NCI-H2029 (cell line): ENCODE results near the gene CYP4F3.
"Not testable (repeated sequence)": the region's sequence is repeated elsewhere in the genome, so short reads cannot be mapped to it uniquely, and the experiment has no call there.

Experiments
- DNase-seq: peaks from one replicate; lab custom pipeline; 2025; lab: John Stamatoyannopoulos, UW

The CYP4F3 gene

DNA sequence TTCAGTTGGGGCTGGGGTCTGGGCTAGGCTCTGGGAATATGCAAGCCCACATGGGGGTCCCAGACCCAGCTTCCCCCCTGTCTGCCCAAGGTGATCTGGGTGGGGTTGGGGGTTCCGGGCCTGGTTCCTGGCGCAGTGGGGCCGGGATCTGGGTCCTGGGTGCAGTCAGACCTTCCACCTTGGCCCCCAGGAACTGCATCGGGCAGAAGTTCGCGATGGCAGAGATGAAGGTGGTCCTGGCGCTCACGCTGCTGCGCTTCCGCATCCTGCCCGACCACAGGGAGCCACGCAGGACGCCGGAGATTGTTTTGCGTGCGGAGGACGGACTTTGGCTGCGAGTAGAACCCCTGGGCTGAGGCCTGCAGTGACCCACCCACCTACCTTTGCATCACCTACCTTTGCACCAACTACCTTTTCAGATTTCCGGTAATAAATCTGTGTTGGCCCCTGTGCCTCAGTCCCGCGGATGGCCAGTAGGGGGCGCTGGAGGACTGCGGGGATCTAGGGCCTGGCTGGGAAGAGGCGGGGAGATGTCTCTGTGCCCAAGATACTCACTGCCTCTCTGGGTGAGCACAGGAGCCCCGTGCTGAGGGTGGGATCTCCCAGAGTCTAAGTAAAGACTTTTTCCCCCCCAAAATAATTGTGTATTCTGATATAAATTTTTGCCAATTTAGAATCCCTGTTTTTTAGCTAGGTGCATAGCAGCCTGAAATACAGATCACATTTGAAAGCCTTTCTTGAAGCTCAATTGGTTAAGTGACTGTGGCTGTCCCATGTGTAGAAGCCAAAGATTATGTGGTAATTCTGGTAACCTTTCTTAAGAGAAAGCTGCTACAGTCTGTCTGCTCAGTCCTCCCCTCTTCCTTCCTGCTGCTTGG, 11.5 kb upstream of the CYP4F3 start:
- peak; percentile 72 for DNase-seq

DNA sequence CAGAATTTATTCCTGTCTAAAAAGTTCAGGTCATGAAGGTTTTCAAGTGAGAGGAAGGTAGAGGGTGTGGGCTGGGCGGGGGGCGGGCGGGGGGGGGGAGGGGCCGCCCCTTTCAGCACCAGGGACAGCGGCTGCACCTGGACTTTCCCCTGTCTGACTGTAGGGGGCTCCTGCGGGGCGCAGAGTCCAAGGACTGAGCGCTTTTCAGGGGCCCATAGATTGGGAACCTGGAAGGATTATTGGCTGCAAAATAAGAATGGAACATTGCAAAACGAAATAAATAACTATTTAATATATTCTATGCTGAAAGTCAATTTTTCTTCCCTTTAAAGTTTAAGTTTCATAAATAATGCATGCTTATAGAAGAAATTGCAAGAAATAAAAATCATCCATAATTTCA, 8.9 kb upstream of the CYP4F3 start:
- DNase-seq, result no peak

DNA sequence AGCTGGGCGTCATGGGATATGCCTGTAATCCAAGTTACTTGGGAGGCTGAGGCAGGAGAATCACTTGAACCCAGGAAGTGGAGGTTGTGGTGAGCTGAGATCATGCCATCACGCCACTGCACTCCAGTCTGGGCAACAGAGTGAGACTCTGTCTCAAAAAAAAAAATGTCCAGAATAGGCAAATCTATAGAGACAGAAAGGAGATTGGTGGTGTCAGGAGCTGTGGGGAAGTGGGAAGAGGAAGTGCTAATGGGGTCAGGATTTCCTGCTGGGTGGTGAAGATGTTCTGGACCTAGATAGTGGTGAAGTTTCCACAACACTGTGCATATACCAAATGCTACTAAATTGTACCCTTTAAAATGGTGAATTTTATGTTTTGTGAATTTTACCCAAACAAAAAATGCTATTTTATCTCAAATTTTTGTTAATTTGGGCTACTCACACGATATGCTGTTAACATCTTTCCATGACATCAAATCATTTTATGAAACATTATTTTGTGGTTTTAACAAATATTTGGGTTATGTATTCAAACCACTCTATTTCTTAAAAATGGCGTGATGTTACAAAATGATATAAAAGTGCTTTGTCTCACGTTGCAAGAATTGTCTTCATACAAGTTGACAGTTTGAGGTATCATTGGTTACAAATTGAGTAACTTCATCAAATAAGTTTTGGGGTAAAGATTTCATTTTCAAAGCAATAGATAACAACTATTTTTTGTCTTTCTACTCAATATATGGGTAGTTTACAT, 7.4 kb upstream of the CYP4F3 start:
- DNase-seq, result no peak

DNA sequence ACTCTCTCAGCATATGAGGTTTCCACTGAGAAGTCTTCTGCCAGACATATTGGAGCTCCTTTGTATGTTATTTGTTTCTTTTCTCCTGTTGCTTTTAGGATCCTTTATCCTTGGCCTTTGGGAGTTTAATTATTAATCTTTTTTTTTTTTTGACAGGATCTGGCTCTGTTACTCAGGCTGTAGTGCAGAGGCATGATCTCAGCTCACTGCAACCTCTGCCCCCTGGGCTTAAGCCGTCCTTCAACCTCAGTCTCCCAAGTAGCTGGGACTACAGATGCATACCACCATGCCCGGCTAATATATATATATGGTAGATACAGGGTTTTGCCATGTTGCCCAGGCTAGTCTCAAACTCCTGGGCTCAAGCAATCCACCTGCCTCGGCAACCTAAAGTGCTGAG, 6.6 kb upstream of the CYP4F3 start:
- DNase-seq, result no peak

DNA sequence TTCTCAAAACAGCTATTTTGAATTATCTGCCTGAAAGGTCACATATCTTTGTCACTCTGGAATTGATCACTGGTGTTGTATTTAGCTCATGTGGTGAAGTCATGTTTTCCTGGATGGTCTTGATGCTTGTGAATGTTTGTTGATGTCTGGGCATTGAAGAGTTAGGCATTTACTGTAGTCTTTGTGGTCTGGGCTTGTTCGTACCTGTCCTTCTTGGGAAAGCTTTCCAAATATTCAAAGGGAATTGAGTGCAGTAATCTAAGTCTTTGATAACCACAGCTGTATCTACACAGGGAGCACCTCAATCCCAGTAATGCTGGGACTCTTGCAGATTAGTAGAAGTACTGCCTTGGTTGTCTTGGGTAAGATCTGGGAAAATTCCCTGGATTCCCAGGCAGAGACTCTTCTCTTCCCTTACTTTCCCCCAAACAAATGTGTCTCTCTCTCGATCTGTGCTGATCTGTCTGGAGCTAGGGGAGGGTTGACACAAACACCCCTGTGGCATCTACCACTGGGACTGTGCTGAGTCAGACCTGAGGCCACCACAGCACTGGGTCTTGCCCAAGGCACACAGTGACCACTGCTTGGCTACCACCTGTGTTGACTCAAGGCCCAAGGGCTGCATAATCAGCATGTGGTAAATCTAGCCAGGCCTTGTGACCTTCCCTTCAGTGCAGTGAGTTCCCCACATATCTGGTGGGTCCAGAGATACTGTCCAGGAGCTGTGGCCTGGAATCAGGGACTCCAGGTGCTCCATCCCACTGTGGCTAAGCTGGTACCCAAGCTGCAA, 5.5 kb upstream of the CYP4F3 start:
- no peak for DNase-seq

DNA sequence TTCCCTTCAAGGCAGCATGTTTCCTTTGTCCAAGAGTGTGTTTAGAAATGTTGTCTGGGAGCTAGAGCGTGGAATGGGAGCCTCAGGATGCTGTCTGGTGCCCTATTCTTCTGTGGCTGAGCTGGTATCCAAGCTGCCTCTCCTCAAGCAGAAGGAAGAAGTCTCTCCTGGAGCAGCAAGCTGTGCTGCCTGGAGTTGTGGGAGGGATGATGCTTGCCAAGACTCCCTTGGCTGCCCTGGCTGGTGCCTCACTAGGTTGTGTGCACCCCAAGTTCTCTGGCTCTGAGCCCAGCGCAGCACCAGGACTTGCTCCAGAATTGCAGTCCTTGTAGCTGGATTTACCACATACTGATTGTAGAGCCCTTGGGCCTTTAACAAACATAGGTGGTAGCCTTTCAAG, 4.7 kb upstream of the CYP4F3 start:
- DNase-seq, result no peak

DNA sequence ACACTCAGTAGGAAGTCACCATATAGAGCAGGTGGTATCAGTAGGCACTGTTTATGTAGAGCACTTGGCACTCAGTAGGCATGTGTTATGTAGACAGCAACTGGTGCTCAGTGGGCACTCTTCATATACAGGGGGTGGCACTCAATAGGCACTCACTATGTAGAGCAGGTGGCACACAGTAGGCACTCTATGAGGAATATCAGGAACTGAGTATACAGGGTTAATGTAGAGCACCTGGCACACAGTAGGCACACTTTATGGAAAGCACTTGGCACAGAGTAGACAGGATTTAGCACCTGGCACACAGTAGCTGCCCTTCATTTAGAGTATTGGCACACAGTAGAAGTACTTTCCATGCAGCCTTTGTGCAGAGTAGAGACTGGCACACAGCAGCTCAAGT, 1.1 kb upstream of the CYP4F3 start:
- DNase-seq, result no peak

DNA sequence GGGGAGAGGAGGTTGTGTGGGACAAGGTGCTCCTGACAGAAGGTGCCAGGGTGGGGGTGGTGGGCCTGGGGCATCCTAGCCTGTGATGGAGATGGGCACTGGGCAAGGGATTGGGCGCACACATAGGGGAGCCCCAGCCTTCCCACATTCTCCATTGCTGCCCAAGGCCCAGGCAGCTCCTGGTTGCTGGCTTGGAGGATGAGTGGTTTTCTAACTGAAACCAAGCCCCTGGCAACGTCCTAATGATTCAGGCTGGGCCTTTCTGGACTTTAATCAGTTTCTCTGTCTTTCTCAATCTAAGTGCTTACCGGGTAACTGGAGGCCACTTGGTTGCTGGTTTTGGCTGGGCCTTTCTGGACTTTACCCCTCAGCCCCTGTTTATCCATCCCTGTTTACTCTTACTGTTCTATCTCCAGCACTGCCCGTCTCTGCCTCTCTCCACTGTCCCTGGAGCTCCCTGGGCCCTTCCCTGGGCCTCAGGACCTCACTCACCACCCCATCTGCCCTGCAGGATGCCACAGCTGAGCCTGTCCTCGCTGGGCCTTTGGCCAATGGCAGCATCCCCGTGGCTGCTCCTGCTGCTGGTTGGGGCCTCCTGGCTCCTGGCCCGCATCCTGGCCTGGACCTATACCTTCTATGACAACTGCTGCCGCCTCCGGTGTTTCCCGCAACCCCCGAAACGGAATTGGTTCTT, 354 bp downstream of the CYP4F3 start:
- no peak for DNase-seq

DNA sequence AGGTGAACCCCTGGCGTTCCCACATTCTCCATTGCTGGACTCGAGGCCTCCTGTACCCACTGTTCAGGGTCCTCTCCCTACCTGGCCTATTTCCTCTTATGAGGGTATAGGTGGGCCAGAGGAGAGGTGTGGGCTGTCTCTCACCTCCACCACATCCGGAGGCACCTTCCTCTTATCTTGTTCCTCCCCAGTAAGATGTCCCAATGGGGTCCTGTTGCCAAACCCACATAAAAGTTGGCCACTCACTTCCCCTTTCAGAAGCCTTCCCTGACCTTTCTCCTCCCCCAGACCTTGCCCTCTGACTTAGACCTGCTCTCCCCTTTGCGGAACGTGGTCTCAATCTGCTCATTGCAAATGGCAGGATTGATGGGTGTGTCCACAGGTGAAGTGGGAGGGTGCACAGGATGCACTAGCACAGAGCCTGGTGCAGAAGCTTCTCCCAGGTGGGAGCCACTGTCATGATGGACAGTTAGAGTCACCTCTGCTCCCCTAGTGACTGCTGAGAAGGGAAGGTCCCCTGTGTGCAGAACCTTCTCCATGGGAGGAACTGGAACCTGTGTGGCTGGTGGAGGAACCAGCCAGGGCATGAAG, 1.3 kb downstream of the CYP4F3 start:
- no peak for DNase-seq

DNA sequence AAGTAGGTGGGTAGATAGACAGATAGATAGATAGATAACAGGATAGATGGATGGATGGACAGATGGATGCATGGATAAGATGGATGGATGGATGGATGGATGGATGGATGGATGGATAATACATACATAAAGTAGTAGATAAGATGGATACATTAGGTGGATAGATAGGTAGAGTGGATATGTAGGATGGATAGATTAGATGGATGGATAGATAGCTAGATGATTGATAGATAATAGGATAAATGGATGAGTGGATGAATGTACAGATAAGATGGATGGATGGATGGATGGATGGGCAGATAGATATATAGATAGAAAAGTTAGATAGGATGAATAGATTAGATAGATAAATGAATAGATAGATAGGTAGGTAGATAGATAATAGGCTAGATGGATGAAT, 2.1 kb downstream of the CYP4F3 start:
- no peak for DNase-seq

DNA sequence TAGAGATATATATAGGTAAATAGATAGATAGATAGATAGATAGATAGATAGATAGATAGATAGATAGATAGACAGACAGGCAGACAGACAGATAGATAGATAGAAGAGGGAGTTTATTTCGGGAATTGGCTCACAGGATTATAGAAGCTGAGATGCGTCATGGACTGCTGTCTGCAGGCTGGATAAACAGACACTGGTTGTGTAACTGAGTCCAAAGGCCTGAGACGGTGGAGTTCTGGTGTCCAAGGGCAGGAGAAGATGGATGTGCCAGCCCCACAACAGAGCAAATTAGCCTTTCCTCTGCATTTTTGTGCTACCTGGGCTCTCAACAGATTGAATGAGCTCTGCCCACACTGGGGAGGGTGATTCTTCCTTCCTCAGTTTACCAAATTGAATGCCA, 2.7 kb downstream of the CYP4F3 start:
- DNase-seq, result no peak

DNA sequence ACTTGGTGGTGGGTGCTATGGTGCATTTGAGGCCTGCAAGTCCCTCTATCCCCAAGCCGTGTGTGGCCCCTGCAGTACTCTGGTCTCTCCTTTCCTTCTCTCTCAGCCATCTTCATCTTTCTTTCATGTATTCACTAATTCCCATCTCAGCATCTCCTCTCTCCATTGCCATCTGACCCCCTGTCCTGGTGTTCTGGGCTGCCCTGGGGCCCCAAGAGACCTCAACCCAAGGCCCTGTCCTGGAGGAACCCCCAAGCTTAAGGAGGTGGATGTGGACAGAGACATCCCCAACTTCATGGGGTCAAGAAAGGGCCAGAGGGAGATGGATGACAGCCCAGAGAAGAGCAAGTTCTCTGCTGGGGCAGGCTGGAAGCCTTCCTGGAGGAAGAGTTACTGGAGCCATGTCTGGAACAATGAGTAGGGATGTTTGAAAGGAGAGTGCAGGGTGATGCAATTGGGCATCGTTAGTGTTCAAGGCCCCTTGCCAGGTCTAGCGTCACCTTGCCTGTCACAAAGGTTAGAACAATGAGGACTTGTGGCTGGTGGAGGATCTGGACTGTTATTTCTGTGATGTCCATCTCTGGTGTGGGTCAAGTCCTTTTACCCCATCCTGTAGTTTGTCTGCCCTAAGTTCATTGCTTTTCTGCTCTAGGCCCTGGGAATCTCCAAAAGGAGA, 3.5 kb downstream of the CYP4F3 start:
- DNase-seq, result no peak

DNA sequence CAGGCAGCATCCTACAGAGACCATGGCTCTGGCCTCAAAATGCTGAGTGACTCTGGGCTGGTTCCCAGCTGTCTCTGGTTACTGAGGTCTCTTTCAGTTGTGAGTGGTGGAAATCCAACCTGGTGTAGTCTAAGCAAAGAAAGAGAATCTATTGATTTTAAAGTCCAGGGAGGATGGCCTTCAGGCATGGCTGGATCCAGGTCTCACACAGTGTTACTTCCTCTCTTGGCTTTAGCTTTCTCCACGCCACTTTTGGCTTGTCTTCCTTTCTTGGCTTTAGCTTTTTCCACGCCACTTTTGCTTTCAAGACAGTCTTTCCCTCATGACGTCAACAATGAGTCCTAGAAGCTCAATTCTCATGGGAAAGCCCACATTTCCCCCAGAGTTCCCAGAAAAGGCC, 4.1 kb downstream of the CYP4F3 start:
- DNase-seq, result no peak

DNA sequence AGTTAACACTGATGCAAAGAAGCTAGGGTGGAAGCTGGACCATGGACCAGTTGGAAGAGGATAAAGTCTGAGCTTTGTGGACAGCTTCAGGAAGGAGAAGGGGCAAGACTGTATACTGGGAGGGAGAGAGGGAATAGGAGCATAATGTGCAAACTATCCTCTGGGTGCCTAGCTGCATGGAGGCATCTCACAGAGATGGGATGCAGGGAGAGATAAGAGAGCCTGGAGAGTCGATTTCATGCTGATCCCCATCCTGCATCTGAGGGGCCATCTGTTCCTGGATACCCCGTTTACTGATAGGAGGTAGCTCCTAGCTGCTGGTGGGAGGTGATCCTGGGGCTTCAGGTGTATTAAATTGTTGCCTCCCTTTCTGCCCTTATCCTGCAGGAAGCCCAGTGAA, 8.8 kb downstream of the CYP4F3 start:
- DNase-seq, result no peak

DNA sequence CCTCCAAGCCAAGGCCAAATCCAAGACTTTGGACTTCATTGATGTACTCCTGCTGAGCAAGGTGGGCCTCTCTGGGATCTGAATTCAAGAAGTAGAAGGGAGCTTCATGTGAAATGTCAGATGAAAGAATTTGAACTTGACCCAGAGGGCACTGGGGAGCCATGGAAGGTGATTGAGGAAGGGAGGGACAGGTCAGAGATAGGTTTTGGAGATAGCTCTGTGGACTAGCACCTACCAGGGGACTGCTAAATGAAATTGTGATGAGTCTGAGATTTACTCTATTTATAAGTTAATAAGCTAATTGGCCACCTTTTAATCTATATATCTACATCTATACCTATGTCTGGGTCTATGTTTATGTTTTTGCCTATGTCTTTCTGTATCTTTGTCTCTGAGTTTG, 9.4 kb downstream of the CYP4F3 start:
- DNase-seq, result not testable (repeated sequence)

DNA sequence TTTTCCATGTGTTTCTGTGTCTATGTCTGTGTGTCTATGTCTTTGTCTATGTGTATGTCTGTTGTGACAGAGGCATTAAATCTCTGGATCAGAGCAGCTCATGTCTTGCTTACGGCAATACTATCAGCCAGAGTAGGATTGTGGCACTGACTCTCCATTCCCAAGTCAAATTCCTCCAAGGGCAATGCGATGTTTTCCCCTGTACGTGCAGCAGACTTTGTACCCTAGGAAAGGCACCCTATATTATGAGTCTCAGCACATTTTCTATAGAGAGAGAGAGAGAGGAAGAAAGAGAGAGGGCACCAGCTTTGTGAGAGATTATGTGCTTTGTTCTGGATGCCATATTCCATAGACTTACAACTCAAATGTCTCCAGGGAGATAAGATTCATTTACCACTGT, 11.1 kb downstream of the CYP4F3 start:
- DNase-seq, result no peak

DNA sequence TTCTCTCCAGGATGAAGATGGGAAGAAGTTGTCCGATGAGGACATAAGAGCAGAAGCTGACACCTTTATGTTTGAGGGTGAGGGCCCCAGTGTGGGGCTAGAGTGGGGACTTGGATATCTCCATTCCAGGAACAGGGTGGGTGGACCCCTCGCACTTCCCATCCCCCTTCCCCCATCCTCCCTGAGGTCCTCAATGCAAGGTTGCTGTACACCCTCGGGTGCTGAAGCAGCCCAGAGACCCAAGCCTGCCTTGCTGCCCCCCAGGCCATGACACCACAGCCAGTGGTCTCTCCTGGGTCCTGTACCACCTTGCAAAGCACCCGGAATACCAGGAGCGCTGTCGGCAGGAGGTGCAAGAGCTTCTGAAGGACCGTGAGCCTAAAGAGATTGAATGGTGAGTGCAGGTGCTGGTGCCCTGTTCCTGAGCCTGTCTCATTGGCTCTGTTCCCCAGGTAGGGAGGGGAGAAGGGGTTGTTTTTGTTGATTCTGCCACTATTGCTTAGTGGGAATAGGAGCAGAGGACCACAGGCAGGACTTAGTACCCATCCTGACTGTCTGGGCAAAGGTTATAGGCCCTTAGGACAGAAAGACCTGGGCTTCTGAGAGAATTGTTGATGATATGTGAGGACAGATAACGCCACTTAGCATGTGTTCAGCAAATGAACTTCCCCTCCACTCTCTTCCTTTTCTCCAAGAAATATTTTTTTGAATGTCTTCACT, 12.0 kb downstream of the CYP4F3 start:
- no peak for DNase-seq

DNA sequence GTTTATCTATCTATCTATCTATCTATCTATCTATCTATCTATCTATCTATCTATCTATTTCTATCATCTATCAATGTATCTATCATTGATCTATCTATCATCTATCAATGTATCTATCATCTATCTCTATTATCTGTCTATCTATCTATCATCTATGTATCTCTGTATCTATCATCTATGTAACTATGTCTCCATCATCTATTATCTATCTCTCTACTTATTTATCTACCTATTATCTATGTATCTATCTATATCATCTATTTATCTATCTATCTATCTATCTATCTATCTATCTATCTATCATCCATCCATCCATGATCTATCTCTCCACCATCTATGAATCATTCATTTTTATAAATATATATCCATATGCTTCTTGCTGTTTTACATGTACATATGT, 15.8 kb downstream of the CYP4F3 start:
- DNase-seq, result no peak

DNA sequence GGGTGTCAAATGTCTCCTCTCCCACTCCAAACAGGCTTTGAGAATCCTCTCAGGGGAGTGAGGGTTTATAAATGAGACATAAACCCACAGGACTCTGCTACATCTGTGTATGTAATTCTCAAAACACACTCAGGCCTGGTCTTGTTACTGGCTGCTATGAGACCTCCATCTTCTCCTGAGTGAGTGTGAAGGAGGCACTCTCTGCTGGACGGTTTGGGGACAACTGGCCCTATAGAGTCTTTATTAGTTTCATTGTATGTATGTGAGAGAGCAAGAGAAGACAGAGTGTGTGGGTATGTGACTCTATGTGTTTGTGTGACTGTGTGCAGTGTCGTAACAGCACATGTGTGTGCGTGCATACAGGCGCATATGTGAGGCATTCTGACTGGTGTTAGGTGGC, 22.6 kb downstream of the CYP4F3 start:
- DNase-seq, result no peak

DNA sequence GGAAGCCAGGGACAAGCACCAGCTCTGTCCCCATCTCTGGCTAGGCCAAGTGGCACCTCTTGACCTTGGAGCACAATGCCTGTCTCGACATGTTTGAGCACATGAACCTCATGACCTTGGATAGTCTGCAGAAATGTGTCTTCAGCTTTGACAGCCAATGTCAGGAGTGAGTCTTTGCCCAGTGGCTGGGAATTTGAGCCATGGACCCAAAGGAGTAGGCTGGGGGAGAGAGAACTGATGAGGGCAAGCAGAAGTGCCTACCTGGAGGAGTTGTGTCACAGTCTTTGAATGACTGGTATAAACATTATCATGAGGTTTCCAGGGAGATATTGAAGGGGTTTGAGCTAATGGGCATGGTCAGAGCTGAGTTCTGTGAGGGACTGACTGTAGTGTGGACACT, 25.5 kb downstream of the CYP4F3 start:
- no peak for DNase-seq
